VCaP (cell line): ENCODE data around the gene ALOX12B.

Experiments
- H3K27ac ChIP-seq: fragments of 450-650 bp; 2 replicates; pipeline ENCODE4 v1.5.1; 2017
- CTCF ChIP-seq: fragments of 450-650 bp; conservative IDR thresholded peaks from 2 replicates; pipeline ENCODE4 v1.5.1; 2017; ENCODE audit warnings: mild to moderate bottlenecking, moderate library complexity

Gene ALOX12B

GRCh38 chr17:8051831-8052230 lies 35.7 kb downstream of the ALOX12B start:
- no peak for TF ChIP-seq CTCF
- H3K27ac ChIP-seq, result no peak overlapping the region

- no peak overlapping the region for H3K27ac ChIP-seq
- TF ChIP-seq CTCF, result no peak
Observed at GRCh38 chr17:8048736-8049135, 38.8 kb downstream of the ALOX12B start.

- TF ChIP-seq CTCF, result no peak
- H3K27ac ChIP-seq, result no peak overlapping the region
Observed at GRCh38 chr17:8048236-8048635, 39.3 kb downstream of the ALOX12B start.

GRCh38 chr17:8047769-8048110 lies 39.8 kb downstream of the ALOX12B start:
- TF ChIP-seq CTCF, result no peak
- no peak overlapping the region for H3K27ac ChIP-seq

- no peak for TF ChIP-seq CTCF
Observed at GRCh38 chr17:8046929-8047768, 40.4 kb downstream of the ALOX12B start.

GRCh38 chr17:8046306-8046928 lies 41.1 kb downstream of the ALOX12B start:
- no peak overlapping the region for H3K27ac ChIP-seq
- no peak for TF ChIP-seq CTCF

More at GRCh38 chr17:8046929-8047768, 40.4 kb downstream of the ALOX12B start:
- H3K27ac ChIP-seq, result no peak overlapping the region

GRCh38 chr17:8044819-8045810 lies 42.4 kb downstream of the ALOX12B start:
- H3K27ac ChIP-seq, result no peak overlapping the region
- TF ChIP-seq CTCF, result no peak
